ENCODE results near the gene KREMEN2. TPM values are rescaled to one million over a fixed set of nuclear protein-coding genes. Genes with fewer than 3 reads are reported as not detected.
A peak's percentile ranks its signal among the peaks of the same experiment; 100 is the strongest.

KREMEN2 gene
- total and polyA plus RNA-seq, 2 of the 13 experiments (the other 11 are each of a cell fraction or from before 2014, with no cell fraction given), result 0.48 to 1.2 TPM

DNA sequence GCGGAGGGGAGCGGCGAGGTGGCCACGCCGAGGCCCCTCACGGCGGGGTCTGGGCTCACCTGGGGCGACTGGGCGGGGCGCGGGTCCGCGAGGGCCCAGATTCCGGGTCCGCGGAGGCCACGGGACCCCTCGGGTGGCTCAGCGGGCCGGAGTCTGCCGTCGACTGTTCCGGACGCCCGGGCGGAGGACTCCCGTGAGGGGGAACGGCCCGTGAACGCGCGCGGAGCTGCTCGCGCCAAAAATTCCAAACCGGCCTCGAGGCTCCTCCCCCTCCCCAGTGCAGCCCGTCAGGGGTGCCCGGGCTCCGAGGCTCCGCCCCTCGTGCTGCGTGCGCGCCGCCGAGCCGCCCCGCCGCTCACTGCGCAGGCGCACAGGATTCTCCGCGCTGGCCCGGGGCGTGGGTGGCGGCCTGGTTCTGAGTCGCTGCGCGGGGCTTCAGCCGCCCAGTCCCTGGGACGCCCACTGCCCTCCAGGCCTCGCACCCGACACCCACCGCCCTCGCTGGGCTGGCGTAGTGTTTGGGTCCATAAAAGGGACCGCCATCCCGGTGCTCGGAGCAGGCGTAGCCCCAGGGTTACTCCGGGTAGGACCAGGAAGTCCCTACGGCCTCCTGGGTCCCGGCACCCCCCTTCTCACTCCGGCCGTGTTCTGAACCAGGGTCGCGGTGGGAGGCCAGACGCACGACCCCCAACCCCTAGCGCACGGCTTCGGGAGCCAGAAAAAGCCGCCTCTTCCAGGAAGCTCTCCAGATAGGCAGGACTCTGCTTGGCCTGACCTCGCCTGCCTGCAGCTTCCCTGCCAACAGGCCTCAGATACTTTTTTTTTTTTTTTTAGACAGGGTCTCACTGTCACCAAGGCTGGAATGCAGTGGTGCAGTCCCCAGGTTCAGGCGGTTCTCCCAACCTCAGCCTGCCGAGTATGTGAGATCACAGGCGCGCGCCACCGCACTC lies 16.4 kb downstream of the KREMEN2 start, which contains the start of gene PKMYT1 (continued):
- TF ChIP-seq ZNF577 (CRISPR knock-in tag; IDR thresholded peaks at IDR 0.05; ENCODE audit: borderline replicate concordance, low read depth) (no peak), RBAK (CRISPR knock-in tag; IDR thresholded peaks at IDR 0.05) (no peak), EED (CRISPR knock-in tag; IDR thresholded peaks at IDR 0.05) (0 out of 2 replicates have a peak, but pooled peaks have one; percentile 19), ZBTB8A (CRISPR knock-in tag; IDR thresholded peaks at IDR 0.05; ENCODE audit: borderline replicate concordance, low read depth) (no peak), ZNF317 (CRISPR knock-in tag; IDR thresholded peaks at IDR 0.05) (peak; percentile 21; the same call in 1 of the 2 replicates), ZSCAN12 (CRISPR knock-in tag; IDR thresholded peaks at IDR 0.05) (no peak), ZNF230 (CRISPR knock-in tag; IDR thresholded peaks at IDR 0.05) (no peak), ZNF260 (CRISPR knock-in tag; IDR thresholded peaks at IDR 0.05; ENCODE audit: borderline replicate concordance, low read depth) (0 out of 2 replicates have a peak, but pooled peaks have one; percentile 31), SMARCC2 (IDR thresholded peaks at IDR 0.05) (no peak), POLR2G (IDR thresholded peaks at IDR 0.05; ENCODE audit: low read depth, low read length) (peak; percentile 92), ZNF749 (CRISPR knock-in tag; IDR thresholded peaks at IDR 0.05; ENCODE audit: borderline replicate concordance) (no peak), CEBPG (CRISPR knock-in tag; IDR thresholded peaks at IDR 0.05) (no peak)
- TF ChIP-seq, protein P1, sequence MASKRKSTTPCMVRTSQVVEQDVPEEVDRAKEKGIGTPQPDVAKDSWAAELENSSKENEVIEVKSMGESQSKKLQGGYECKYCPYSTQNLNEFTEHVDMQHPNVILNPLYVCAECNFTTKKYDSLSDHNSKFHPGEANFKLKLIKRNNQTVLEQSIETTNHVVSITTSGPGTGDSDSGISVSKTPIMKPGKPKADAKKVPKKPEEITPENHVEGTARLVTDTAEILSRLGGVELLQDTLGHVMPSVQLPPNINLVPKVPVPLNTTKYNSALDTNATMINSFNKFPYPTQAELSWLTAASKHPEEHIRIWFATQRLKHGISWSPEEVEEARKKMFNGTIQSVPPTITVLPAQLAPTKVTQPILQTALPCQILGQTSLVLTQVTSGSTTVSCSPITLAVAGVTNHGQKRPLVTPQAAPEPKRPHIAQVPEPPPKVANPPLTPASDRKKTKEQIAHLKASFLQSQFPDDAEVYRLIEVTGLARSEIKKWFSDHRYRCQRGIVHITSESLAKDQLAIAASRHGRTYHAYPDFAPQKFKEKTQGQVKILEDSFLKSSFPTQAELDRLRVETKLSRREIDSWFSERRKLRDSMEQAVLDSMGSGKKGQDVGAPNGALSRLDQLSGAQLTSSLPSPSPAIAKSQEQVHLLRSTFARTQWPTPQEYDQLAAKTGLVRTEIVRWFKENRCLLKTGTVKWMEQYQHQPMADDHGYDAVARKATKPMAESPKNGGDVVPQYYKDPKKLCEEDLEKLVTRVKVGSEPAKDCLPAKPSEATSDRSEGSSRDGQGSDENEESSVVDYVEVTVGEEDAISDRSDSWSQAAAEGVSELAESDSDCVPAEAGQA (IDR thresholded peaks at IDR 0.05; ENCODE audit: low read depth), result no peak
- TF ChIP-seq, protein P1 (CRISPR knock-in tag; IDR thresholded peaks at IDR 0.05; ENCODE audit: borderline replicate concordance), result no peak
- TF ChIP-seq, protein P2, sequence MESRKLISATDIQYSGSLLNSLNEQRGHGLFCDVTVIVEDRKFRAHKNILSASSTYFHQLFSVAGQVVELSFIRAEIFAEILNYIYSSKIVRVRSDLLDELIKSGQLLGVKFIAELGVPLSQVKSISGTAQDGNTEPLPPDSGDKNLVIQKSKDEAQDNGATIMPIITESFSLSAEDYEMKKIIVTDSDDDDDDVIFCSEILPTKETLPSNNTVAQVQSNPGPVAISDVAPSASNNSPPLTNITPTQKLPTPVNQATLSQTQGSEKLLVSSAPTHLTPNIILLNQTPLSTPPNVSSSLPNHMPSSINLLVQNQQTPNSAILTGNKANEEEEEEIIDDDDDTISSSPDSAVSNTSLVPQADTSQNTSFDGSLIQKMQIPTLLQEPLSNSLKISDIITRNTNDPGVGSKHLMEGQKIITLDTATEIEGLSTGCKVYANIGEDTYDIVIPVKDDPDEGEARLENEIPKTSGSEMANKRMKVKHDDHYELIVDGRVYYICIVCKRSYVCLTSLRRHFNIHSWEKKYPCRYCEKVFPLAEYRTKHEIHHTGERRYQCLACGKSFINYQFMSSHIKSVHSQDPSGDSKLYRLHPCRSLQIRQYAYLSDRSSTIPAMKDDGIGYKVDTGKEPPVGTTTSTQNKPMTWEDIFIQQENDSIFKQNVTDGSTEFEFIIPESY (CRISPR knock-in tag; IDR thresholded peaks at IDR 0.05), result 0 out of 2 replicates have a peak, but pooled peaks have one; percentile 12
- TF ChIP-seq, protein P3, sequence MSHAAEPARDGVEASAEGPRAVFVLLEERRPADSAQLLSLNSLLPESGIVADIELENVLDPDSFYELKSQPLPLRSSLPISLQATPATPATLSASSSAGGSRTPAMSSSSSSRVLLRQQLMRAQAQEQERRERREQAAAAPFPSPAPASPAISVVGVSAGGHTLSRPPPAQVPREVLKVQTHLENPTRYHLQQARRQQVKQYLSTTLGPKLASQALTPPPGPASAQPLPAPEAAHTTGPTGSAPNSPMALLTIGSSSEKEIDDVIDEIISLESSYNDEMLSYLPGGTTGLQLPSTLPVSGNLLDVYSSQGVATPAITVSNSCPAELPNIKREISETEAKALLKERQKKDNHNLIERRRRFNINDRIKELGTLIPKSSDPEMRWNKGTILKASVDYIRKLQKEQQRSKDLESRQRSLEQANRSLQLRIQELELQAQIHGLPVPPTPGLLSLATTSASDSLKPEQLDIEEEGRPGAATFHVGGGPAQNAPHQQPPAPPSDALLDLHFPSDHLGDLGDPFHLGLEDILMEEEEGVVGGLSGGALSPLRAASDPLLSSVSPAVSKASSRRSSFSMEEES (CRISPR knock-in tag; IDR thresholded peaks at IDR 0.05), result no peak
- TF ChIP-seq, protein P4, sequence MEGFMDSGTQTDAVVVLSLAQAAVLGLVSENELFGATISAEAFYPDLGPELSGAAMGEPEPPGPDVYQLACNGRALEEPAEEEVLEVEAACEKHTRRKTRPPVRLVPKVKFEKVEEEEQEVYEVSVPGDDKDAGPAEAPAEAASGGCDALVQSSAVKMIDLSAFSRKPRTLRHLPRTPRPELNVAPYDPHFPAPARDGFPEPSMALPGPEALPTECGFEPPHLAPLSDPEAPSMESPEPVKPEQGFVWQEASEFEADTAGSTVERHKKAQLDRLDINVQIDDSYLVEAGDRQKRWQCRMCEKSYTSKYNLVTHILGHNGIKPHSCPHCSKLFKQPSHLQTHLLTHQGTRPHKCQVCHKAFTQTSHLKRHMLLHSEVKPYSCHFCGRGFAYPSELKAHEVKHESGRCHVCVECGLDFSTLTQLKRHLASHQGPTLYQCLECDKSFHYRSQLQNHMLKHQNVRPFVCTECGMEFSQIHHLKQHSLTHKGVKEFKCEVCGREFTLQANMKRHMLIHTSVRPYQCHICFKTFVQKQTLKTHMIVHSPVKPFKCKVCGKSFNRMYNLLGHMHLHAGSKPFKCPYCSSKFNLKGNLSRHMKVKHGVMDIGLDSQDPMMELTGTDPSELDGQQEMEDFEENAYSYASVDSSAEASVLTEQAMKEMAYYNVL (CRISPR knock-in tag; IDR thresholded peaks at IDR 0.05; ENCODE audit: borderline replicate concordance), result peak; percentile 39; the same call in 1 of the 2 replicates

All from HepG2 (cell line).